HepG2 (cell line): ENCODE measurements around the gene STK32A.

Source experiments
- CREM ChIP-seq, 2 experiments: sonication (generic) in 1 of 2; formaldehyde crosslinking in 1 of 2; IDR thresholded peaks; 2 replicates each; pipeline versions ENCODE4 v1.4.0 to v1.6.1; 2016 to 2020; ENCODE audit warnings: antibody characterized with exemption in 1 of 2, mild to moderate bottlenecking in 1 of 2, missing genetic modification reagents in 1 of 2
- EP300 ChIP-seq, 3 experiments: sonication (generic) in 1 of 3; formaldehyde crosslinking in 1 of 3; IDR thresholded peaks; 2 replicates each; pipeline versions ENCODE4 v1.5.1 to v1.6.1; 2011 to 2020; ENCODE audit warnings: low read depth in 2 of 3, low read length in 2 of 3, borderline replicate concordance in 1 of 3, improper control_type of control experiment in 1 of 3, mild to moderate bottlenecking in 1 of 3, missing genetic modification reagents in 1 of 3, moderate library complexity in 1 of 3
- EZH2 ChIP-seq: conservative IDR thresholded peaks from 2 replicates; pipeline ENCODE4 v1.6.1; 2012; ENCODE audit warnings: mild to moderate bottlenecking, low read depth, low read length, moderate library complexity
- HDAC6 ChIP-seq: fragments of 200-600 bp; sonication (generic); IDR thresholded peaks from 2 replicates; pipeline ENCODE4 v1.7.0; 2017; ENCODE audit warnings: mild to moderate bottlenecking, antibody characterized with exemption, low read length, low read depth
- MAFG ChIP-seq: sonication (generic); formaldehyde crosslinking; IDR thresholded peaks from 2 replicates; pipeline ENCODE4 v1.5.1; 2020; ENCODE audit warnings: mild to moderate bottlenecking, missing genetic modification reagents
- NBN ChIP-seq: fragments of 450-650 bp; conservative IDR thresholded peaks from 2 replicates; pipeline ENCODE4 v1.6.1; 2017
- PHF8 ChIP-seq: sonication (generic); formaldehyde crosslinking; IDR thresholded peaks from 2 replicates; pipeline ENCODE4 v1.5.0; 2020; ENCODE audit warnings: missing genetic modification reagents
- POLR2A ChIP-seq, 2 experiments: IDR thresholded peaks; 2 replicates each; pipeline ENCODE4 v1.6.1; 2011; ENCODE audit warnings: low read depth in 2 of 2, low read length in 2 of 2, mild to moderate bottlenecking in 1 of 2, moderate library complexity in 1 of 2; ENCODE audit not compliant: insufficient read depth in 1 of 2
- SMARCE1 ChIP-seq: fragments of 450-650 bp; IDR thresholded peaks from 2 replicates; pipeline ENCODE4 v1.6.1; 2017; ENCODE audit warnings: borderline replicate concordance
- TCF7 ChIP-seq: sonication (generic); IDR thresholded peaks from 2 replicates; pipeline ENCODE4 v1.6.1; 2016; ENCODE audit warnings: antibody characterized with exemption, low read depth
- TF ChIP-seq, protein P1 (sequence below): sonication (generic); formaldehyde crosslinking; IDR thresholded peaks from 2 replicates; pipeline ENCODE4 v1.8.1; 2022; ENCODE audit warnings: mild to moderate bottlenecking, missing genetic modification reagents
- TF ChIP-seq, protein P2 (sequence below): sonication (generic); formaldehyde crosslinking; IDR thresholded peaks from 2 replicates; pipeline ENCODE4 v1.5.0; 2020; ENCODE audit warnings: mild to moderate bottlenecking, missing genetic modification reagents, moderate library complexity

- no peak for TF ChIP-seq CREM (IDR thresholded peaks at IDR 0.05)
- TF ChIP-seq CREM (CRISPR knock-in tag; IDR thresholded peaks at IDR 0.05), result no peak
- TF ChIP-seq HDAC6, result no peak
- TF ChIP-seq, protein P1, sequence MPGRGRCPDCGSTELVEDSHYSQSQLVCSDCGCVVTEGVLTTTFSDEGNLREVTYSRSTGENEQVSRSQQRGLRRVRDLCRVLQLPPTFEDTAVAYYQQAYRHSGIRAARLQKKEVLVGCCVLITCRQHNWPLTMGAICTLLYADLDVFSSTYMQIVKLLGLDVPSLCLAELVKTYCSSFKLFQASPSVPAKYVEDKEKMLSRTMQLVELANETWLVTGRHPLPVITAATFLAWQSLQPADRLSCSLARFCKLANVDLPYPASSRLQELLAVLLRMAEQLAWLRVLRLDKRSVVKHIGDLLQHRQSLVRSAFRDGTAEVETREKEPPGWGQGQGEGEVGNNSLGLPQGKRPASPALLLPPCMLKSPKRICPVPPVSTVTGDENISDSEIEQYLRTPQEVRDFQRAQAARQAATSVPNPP (CRISPR knock-in tag), result no peak
- no peak for TF ChIP-seq NBN
- TF ChIP-seq, protein P2, sequence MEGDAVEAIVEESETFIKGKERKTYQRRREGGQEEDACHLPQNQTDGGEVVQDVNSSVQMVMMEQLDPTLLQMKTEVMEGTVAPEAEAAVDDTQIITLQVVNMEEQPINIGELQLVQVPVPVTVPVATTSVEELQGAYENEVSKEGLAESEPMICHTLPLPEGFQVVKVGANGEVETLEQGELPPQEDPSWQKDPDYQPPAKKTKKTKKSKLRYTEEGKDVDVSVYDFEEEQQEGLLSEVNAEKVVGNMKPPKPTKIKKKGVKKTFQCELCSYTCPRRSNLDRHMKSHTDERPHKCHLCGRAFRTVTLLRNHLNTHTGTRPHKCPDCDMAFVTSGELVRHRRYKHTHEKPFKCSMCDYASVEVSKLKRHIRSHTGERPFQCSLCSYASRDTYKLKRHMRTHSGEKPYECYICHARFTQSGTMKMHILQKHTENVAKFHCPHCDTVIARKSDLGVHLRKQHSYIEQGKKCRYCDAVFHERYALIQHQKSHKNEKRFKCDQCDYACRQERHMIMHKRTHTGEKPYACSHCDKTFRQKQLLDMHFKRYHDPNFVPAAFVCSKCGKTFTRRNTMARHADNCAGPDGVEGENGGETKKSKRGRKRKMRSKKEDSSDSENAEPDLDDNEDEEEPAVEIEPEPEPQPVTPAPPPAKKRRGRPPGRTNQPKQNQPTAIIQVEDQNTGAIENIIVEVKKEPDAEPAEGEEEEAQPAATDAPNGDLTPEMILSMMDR, result peak; percentile 34
- no peak for TF ChIP-seq SMARCE1
- no peak for TF ChIP-seq TCF7
- no peak for TF ChIP-seq PHF8 (CRISPR knock-in tag)
- no peak for TF ChIP-seq POLR2A (IDR thresholded peaks at IDR 0.05; ENCODE audit: insufficient read depth in 1 of 2, low read depth in 2 of 2, low read length in 2 of 2)
- TF ChIP-seq EP300 (IDR thresholded peaks at IDR 0.05; ENCODE audit: low read depth in 2 of 2, low read length in 2 of 2), result no peak
- no peak for TF ChIP-seq EP300 (CRISPR knock-in tag; IDR thresholded peaks at IDR 0.05; ENCODE audit: borderline replicate concordance)
- no peak for TF ChIP-seq EZH2
- no peak for TF ChIP-seq MAFG (CRISPR knock-in tag)
Measured at GRCh38 chr5:147391781-147392180, 157.0 kb downstream of the STK32A start.
